Kidney (tissue), 14 donors: ENCODE data around the gene C1orf21. TPM values are rescaled to one million over a fixed set of nuclear protein-coding genes. Genes with fewer than 3 reads are reported as not detected.

Experiments
- DNase-seq, 5 donors: peaks; one replicate each; pipeline ENCODE4 v3.0.0-alpha.2; 2013 to 2020
- FAIRE-seq: peaks from 2 replicates; lab custom pipeline; 2012; peaks lifted over from hg19 to GRCh38; lab: Jason Lieb, UNC
- H3K27ac ChIP-seq, 2 donors: one replicate each; pipeline ENCODE4 v1.7.0; 2013; ENCODE audit warnings: low read depth in 2 of 2, low read length in 2 of 2, inconsistent platforms in 1 of 2
- H3K27me3 ChIP-seq: one replicate; pipeline ENCODE4 v1.7.1; 2013; ENCODE audit warnings: low read length, inconsistent platforms; ENCODE audit not compliant: control insufficient read depth, insufficient read depth
- H3K36me3 ChIP-seq, 3 donors: one replicate each; pipeline versions ENCODE4 v1.7.0 to v1.7.1; 2013; ENCODE audit warnings: low read length in 3 of 3, control low read depth in 1 of 3, inconsistent platforms in 1 of 3; ENCODE audit not compliant: insufficient read depth in 3 of 3, control insufficient read depth in 2 of 3
- H3K4me1 ChIP-seq, 3 donors: one replicate each; pipeline versions ENCODE4 v1.7.0 to v1.7.1; 2013; ENCODE audit warnings: low read length in 3 of 3, inconsistent platforms in 1 of 3, low read depth in 1 of 3; ENCODE audit not compliant: control insufficient read depth in 2 of 3, insufficient read depth in 2 of 3
- H3K4me3 ChIP-seq, 3 donors: one replicate each; pipeline versions ENCODE4 v1.7.0 to v1.8.1; 2013; ENCODE audit warnings: low read length in 3 of 3, control low read depth in 1 of 3, inconsistent platforms in 1 of 3
- H3K9ac ChIP-seq, 3 donors: one replicate each; pipeline versions ENCODE4 v1.7.0 to v1.7.1; 2013; ENCODE audit warnings: low read length in 3 of 3, control low read depth in 1 of 3, inconsistent platforms in 1 of 3
- H3K9me3 ChIP-seq, 3 donors: one replicate each; pipeline versions ENCODE4 v1.7.0 to v1.7.1; 2013; ENCODE audit warnings: low read length in 3 of 3, control low read depth in 1 of 3, inconsistent platforms in 1 of 3; ENCODE audit not compliant: control insufficient read depth in 2 of 3, insufficient read depth in 1 of 3
- CTCF ChIP-seq: IDR thresholded peaks from 3 replicates; pipeline ENCODE4 v1.5.1; 2012; ENCODE audit warnings: mild to moderate bottlenecking, moderate library complexity, borderline replicate concordance; ENCODE audit not compliant: insufficient read depth; ENCODE audit errors: extremely low read depth
- intact Hi-C: fragments of 100-400 bp; cut with DNase I; formaldehyde crosslinking; loops from one replicate; pipeline ENCODE4 v1.11.1; 2022
- polyA plus RNA-seq: library from polyadenylated mRNA; stranded (reverse); fragments of 350-450 nt; fragmentation: Illumina TruSeq; extraction: RNeasy Lipid Tissue Mini Kit (QIAGEN cat#74804); gene quantifications from one replicate; pipeline ENCODE4 v1.2.3, GENCODE V29; 2014; ENCODE audit warnings: low read depth, low replicate concordance; ENCODE audit not compliant: insufficient read depth
- total RNA-seq: library from RNA; stranded (reverse); fragmentation: NEBNext Ultra II Directional; extraction: Animal tissue kit (Norgen Biotek cat#: 25700); gene quantifications from one replicate; pipeline ENCODE4 v1.2.1, GENCODE V29; 2021
- donor health status: control.
- donor health status: control.
- donor health status: control.
- donor health status: control.
- donor health status: control.
- donor health status: DM: yes; HTN: yes; CAD: no.
- donor health status: Normal renal cell carcinoma (clear cell type).

The C1orf21 gene
- total and polyA plus RNA-seq, 2 donors from 2014 or later: 18.3 to 18.6 TPM

- DNase-seq: peak in 2 of 5 donors; percentile 53 to 55
- Histone ChIP-seq H3K4me3 (peak overlapping the region; percentile 44 to 79 (median 62)), H3K36me3 (no peaks in the 10 kb centered on the region), H3K9ac (peak overlapping the region; percentile 46 to 66 (median 61)), H3K27ac (peak overlapping the region in 1 of 2 donors; percentile 32), H3K9me3 (no peaks in the 10 kb centered on the region), H3K27me3 (no peaks in the 10 kb centered on the region), H3K4me1 (peaks cover 0 to 6% (median 0%) of the 10 kb centered on the region in 3 donors)
- intact Hi-C loops: no loop called here
- TF ChIP-seq CTCF: no peak
- FAIRE-seq: no peak
Observed at GRCh38 chr1:184385865-184386311, 941 bp upstream of the C1orf21 start.

- Histone ChIP-seq H3K9me3 (no peaks in the 10 kb centered on the region), H3K27me3 (no peaks in the 10 kb centered on the region), H3K4me3 (peak overlapping the region; percentile 23 to 79 (median 28)), H3K4me1 (peaks cover 0 to 6% (median 0%) of the 10 kb centered on the region in 3 donors), H3K27ac (peak overlapping the region in 1 of 2 donors; percentile 56), H3K9ac (peak overlapping the region in 1 of 3 donors; percentile 40), H3K36me3 (no peaks in the 10 kb centered on the region)
- DNase-seq (no peak), FAIRE-seq (no peak)
- TF ChIP-seq CTCF: no peak
- intact Hi-C loops: no loop called here
Observed at GRCh38 chr1:184387069-184387475, 243 bp downstream of the C1orf21 start.

GRCh38 chr1:184387476-184388318 lies 868 bp downstream of the C1orf21 start:
- no peak for TF ChIP-seq CTCF
- FAIRE-seq (no peak), DNase-seq (peak; percentile 55 to 87 (median 74))
- no peaks in the 10 kb centered on the region for H3K36me3 ChIP-seq
- peaks cover 0 to 6% (median 0%) of the 10 kb centered on the region in 3 donors for H3K4me1 ChIP-seq
- intact Hi-C loops: no loop called here
- H3K9ac ChIP-seq: peak overlapping the region; percentile 40 to 77 (median 46)
- peak overlapping the region in 1 of 2 donors; percentile 56 for H3K27ac ChIP-seq
- no peaks in the 10 kb centered on the region for H3K27me3 ChIP-seq
- no peaks in the 10 kb centered on the region for H3K9me3 ChIP-seq
- peak overlapping the region; percentile 79 to 88 (median 82) for H3K4me3 ChIP-seq
